Measurements from ENCODE around the gene TMEM255A.

TMEM255A gene

GRCh38 chrX:120335289-120335688, 24.0 kb upstream of the TMEM255A start:
- no peak for TF ChIP-seq CTCF (IDR thresholded peaks at IDR 0.05; ENCODE audit: insufficient read depth, low read depth, low read length, missing control alignments)
- H3K4me3 ChIP-seq (ENCODE audit: low read depth, low read length): no peak overlapping the region
- DNase-seq (ENCODE audit: low read depth): no peak

GRCh38 chrX:120334603-120335002, 23.3 kb upstream of the TMEM255A start:
- no peak for TF ChIP-seq CTCF (IDR thresholded peaks at IDR 0.05; ENCODE audit: insufficient read depth, low read depth, low read length, missing control alignments)
- no peak for DNase-seq (ENCODE audit: low read depth)

GRCh38 chrX:120334151-120334550, 22.9 kb upstream of the TMEM255A start:
- no peak for TF ChIP-seq CTCF (IDR thresholded peaks at IDR 0.05; ENCODE audit: insufficient read depth, low read depth, low read length, missing control alignments)
- H3K4me3 ChIP-seq (ENCODE audit: low read depth, low read length): no peak overlapping the region
- DNase-seq (ENCODE audit: low read depth): peak; percentile 3

More at GRCh38 chrX:120334603-120335002, 23.3 kb upstream of the TMEM255A start:
- no peak overlapping the region for H3K4me3 ChIP-seq (ENCODE audit: low read depth, low read length)

GRCh38 chrX:120332394-120332793, 21.1 kb upstream of the TMEM255A start:
- H3K4me3 ChIP-seq (ENCODE audit: low read depth, low read length): no peak overlapping the region
- TF ChIP-seq CTCF (IDR thresholded peaks at IDR 0.05; ENCODE audit: insufficient read depth, low read depth, low read length, missing control alignments): no peak
- no peak for DNase-seq (ENCODE audit: low read depth)

GRCh38 chrX:120331116-120331515, 19.9 kb upstream of the TMEM255A start:
- H3K4me3 ChIP-seq (ENCODE audit: low read depth, low read length): no peak overlapping the region
- TF ChIP-seq CTCF (IDR thresholded peaks at IDR 0.05; ENCODE audit: insufficient read depth, low read depth, low read length, missing control alignments): no peak
- DNase-seq (ENCODE audit: low read depth): no peak

- no peak overlapping the region for H3K4me3 ChIP-seq (ENCODE audit: low read depth, low read length)
- no peak for DNase-seq (ENCODE audit: low read depth)
- TF ChIP-seq CTCF (IDR thresholded peaks at IDR 0.05; ENCODE audit: insufficient read depth, low read depth, low read length, missing control alignments): no peak
Observed at GRCh38 chrX:120321520-120322281, 10.4 kb upstream of the TMEM255A start.

- no peak for DNase-seq (ENCODE audit: low read depth)
- no peak for TF ChIP-seq CTCF (IDR thresholded peaks at IDR 0.05; ENCODE audit: insufficient read depth, low read depth, low read length, missing control alignments)
Observed at GRCh38 chrX:120318411-120318810, 7.2 kb upstream of the TMEM255A start.

More at GRCh38 chrX:120318411-120318810, 7.2 kb upstream of the TMEM255A start:
- H3K4me3 ChIP-seq (ENCODE audit: low read depth, low read length): no peak overlapping the region
